Duodenal mucosa (tissue), 2 donors: ENCODE measurements around the gene CLDN8.

ENCODE experiments used
- H3K27ac ChIP-seq: one replicate; pipeline ENCODE4 v1.7.0; 2013; ENCODE audit warnings: low read depth, low read length
- H3K27me3 ChIP-seq, 2 donors: one replicate each; pipeline ENCODE4 v1.7.0; 2013; ENCODE audit warnings: low read length in 2 of 2, control low read depth in 1 of 2; ENCODE audit not compliant: insufficient read depth in 2 of 2, control insufficient read depth in 1 of 2
- H3K36me3 ChIP-seq, 2 donors: one replicate each; pipeline ENCODE4 v1.7.0; 2013; ENCODE audit warnings: low read length in 2 of 2, control low read depth in 1 of 2; ENCODE audit not compliant: insufficient read depth in 2 of 2, control insufficient read depth in 1 of 2
- H3K4me1 ChIP-seq, 2 donors: one replicate each; pipeline ENCODE4 v1.7.0; 2013; ENCODE audit warnings: low read length in 2 of 2, control low read depth in 1 of 2; ENCODE audit not compliant: insufficient read depth in 2 of 2, control insufficient read depth in 1 of 2
- H3K4me3 ChIP-seq, 2 donors: one replicate each; pipeline ENCODE4 v1.7.0; 2013; ENCODE audit warnings: low read length in 2 of 2, low read depth in 1 of 2
- H3K9ac ChIP-seq, 2 donors: one replicate each; pipeline ENCODE4 v1.7.0; 2013; ENCODE audit warnings: low read length in 2 of 2, low read depth in 1 of 2
- H3K9me3 ChIP-seq, 2 donors: one replicate each; pipeline ENCODE4 v1.7.0; 2013; ENCODE audit warnings: low read length in 2 of 2, control low read depth in 1 of 2; ENCODE audit not compliant: control insufficient read depth in 1 of 2

The CLDN8 gene

DNA sequence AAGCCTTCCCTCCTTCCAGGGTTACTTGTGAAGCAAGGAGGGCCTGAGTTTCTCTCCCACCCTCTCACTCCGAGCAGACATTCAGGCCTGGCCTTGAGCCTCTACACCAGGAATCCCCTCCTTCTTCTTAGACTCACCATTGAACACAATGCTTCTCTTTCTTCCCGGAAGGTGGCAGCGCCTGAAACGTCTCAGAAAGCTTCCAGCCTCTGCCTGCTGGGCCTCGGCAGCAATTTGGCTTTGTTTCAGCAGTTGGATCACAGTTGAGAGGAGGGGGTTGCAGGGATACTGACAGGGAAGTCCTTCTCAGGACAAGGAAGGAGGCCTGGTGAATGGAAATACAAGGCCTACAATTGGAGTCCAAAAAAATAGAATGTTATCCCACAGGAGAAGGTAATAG is 6.3 kb downstream of the CLDN8 start:
- no peaks in the 10 kb centered on the region for H3K27me3 ChIP-seq
- H3K9me3 ChIP-seq = no peaks in the 10 kb centered on the region
- H3K9ac ChIP-seq = no peak overlapping the region
- H3K27ac ChIP-seq = no peak overlapping the region
- no peak overlapping the region for H3K4me3 ChIP-seq
- no peaks in the 10 kb centered on the region for H3K36me3 ChIP-seq
- no peaks in the 10 kb centered on the region for H3K4me1 ChIP-seq

GRCh38 chr21:30207252-30207579 is 8.7 kb downstream of the CLDN8 start:
- Histone ChIP-seq H3K4me3 (no peak overlapping the region), H3K9ac (no peak overlapping the region), H3K4me1 (no peaks in the 10 kb centered on the region), H3K9me3 (no peaks in the 10 kb centered on the region), H3K27me3 (no peaks in the 10 kb centered on the region), H3K36me3 (no peaks in the 10 kb centered on the region), H3K27ac (no peak overlapping the region)

DNA sequence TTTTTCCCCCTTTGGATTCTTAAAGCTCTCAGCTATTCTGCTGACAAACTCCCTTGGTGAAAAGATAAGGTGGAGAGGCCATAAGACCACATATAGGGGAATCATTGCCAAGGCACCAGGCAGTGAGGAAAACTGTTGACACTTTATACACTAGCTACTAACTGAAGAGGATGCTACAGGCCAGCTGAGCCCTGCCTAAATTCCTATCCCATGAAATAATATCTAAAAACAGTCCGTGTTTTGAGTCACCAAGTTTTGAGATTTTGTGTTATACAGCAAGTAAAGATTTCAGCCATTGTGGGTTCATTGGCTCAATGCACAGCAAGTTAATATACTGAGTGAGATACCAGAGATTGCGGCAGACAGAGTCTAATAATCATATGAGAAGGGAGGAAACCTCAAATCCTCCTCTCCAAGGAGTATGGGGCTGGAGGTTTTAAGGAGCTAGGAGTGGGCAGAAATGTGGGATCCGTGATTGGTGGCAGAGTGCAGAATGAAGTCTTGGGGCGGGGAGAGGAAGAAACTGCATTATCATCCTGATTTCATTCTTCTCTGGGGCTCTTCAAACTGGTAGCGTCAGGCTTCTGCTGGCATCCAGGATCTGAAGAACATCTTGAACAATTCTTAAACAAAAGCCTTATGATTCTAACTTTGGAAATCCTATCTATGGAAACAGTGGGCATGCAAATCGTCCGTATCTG is 9.2 kb downstream of the CLDN8 start:
- H3K27ac ChIP-seq = no peak overlapping the region
- no peaks in the 10 kb centered on the region for H3K4me1 ChIP-seq
- no peaks in the 10 kb centered on the region for H3K36me3 ChIP-seq
- no peaks in the 10 kb centered on the region for H3K9me3 ChIP-seq
- H3K9ac ChIP-seq = no peak overlapping the region
- no peaks in the 10 kb centered on the region for H3K27me3 ChIP-seq
- H3K4me3 ChIP-seq = no peak overlapping the region

GRCh38 chr21:30200000-30200399 is 15.9 kb downstream of the CLDN8 start:
- Histone ChIP-seq H3K27ac (no peak overlapping the region), H3K9me3 (no peaks in the 10 kb centered on the region), H3K36me3 (no peaks in the 10 kb centered on the region), H3K27me3 (no peaks in the 10 kb centered on the region), H3K4me1 (no peaks in the 10 kb centered on the region), H3K4me3 (no peak overlapping the region), H3K9ac (no peak overlapping the region)

DNA sequence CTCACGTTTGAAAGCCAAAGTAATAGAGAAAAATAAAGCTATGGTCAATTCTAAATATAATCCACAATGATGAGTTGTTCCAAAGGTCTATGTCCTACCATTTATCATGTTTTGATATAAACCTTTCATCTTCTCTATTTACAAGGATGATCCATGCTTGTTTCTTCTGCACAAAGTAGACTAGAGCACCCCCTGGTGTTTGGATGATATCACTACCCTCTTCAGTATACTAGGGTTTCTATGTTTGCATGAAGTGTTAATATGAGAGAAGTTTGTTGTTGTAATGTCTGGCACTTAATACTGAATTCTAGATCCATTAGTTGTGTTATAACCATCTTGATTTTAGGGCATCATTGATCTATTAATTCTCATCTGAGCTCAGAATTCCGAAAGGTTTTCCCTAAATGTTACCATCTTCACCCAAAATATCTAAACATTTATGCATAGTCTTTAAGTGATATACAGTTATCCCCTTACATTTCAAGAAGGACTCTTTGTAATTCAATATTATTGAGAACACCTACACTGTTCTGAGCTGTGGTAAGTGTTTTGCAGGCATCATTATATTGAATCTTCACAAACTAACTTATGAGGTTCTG is 21.1 kb downstream of the CLDN8 start:
- Histone ChIP-seq H3K9ac (no peak overlapping the region), H3K36me3 (no peaks in the 10 kb centered on the region), H3K9me3 (peaks cover 0 to 3% of the 10 kb centered on the region in 2 donors), H3K27me3 (no peaks in the 10 kb centered on the region), H3K4me1 (no peaks in the 10 kb centered on the region), H3K4me3 (no peak overlapping the region), H3K27ac (no peak overlapping the region)

DNA sequence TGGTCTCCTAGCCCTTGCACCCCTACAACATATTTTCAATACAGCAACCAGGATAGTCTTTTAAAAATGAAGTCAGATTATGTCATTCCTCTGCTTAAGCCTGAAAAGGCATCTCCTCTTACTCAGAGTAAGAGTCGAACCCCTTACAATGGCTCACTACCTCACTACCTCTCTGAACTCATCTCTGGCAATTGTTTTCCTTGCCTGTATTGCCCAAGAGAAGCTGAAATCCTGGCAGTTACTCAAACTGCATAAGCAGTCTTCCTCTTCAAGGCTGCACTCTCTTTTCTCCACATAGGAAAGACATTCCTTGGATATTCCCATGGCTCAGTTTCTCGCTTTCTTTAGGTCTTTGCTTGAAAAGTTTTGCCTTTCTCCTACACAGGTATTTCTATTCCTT is 22.7 kb downstream of the CLDN8 start:
- Histone ChIP-seq H3K36me3 (no peaks in the 10 kb centered on the region), H3K9me3 (peaks cover 0 to 3% of the 10 kb centered on the region in 2 donors)

DNA sequence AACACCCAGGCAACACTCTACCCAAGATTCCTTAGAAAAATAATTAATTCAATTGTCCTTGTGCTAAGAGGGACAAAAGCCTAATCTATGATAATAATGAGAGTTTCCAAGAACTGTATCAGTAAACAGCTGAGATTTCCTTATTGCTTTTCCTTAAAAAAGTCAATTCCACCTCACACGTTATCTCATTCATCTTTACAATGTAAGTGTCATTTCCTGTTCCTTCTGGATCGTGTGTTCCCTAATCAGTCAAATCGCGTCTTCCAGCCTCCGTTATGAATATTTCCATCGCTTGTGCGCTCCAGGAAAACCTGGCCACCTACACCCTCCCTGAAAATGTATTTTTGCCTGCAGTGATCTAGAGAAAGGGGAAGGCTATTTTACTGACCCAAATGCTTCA is 25.3 kb downstream of the CLDN8 start:
- Histone ChIP-seq H3K36me3 (no peaks in the 10 kb centered on the region), H3K27ac (no peak overlapping the region), H3K4me3 (no peak overlapping the region), H3K9ac (no peak overlapping the region), H3K9me3 (peaks cover 0 to 3% of the 10 kb centered on the region in 2 donors), H3K27me3 (no peaks in the 10 kb centered on the region), H3K4me1 (no peaks in the 10 kb centered on the region)

More for the DNA sequence above, 22.7 kb downstream of the CLDN8 start:
- Histone ChIP-seq H3K27me3 (no peaks in the 10 kb centered on the region), H3K4me1 (no peaks in the 10 kb centered on the region), H3K9ac (no peak overlapping the region), H3K27ac (no peak overlapping the region), H3K4me3 (no peak overlapping the region)

DNA sequence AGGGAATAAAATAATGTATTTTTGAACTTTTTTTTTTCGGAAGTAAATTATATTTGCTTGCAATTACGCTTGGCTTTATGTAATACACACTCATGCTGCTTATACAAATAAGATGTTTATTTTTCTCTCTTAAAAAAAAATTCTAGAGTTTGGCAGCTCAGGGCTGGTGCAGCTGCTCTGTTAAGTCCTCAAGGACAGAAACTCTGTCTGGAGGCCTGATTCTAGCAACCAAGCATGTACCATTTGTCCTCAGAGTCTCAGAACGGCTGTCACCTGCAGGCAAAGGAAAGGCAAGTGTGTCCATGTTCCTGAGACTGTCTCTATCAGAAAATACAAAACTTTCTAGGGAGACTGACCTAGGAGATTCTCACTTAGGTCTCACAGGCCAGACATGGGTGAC is 26.1 kb downstream of the CLDN8 start:
- H3K27me3 ChIP-seq = no peaks in the 10 kb centered on the region
- H3K36me3 ChIP-seq = no peaks in the 10 kb centered on the region
- H3K4me3 ChIP-seq = no peak overlapping the region
- H3K4me1 ChIP-seq = no peaks in the 10 kb centered on the region
- H3K27ac ChIP-seq = no peak overlapping the region
- H3K9ac ChIP-seq = no peak overlapping the region
- peaks cover 0 to 3% of the 10 kb centered on the region in 2 donors for H3K9me3 ChIP-seq

DNA sequence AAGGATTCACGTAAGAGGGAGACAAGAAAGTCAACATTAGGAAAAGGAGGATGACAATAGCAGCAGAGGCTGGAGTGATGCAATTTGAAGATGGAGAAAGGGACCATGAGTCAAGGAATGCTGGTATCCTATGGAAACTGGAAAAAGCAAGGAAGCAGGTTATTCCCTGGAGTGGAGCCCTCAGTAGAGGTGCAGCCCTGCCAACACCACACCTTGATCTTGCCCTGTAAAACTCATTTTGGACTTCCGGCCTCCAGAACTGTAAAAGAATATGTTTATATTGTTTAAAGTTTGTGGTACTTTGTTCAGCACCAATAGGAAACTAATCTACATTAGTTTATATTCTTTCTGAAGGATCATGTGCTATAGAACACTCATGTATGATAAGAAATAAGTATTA is 29.7 kb downstream of the CLDN8 start:
- Histone ChIP-seq H3K36me3 (no peaks in the 10 kb centered on the region), H3K4me3 (no peak overlapping the region), H3K4me1 (no peaks in the 10 kb centered on the region), H3K9ac (no peak overlapping the region), H3K9me3 (peaks cover 0 to 3% of the 10 kb centered on the region in 2 donors), H3K27me3 (no peaks in the 10 kb centered on the region), H3K27ac (no peak overlapping the region)

DNA sequence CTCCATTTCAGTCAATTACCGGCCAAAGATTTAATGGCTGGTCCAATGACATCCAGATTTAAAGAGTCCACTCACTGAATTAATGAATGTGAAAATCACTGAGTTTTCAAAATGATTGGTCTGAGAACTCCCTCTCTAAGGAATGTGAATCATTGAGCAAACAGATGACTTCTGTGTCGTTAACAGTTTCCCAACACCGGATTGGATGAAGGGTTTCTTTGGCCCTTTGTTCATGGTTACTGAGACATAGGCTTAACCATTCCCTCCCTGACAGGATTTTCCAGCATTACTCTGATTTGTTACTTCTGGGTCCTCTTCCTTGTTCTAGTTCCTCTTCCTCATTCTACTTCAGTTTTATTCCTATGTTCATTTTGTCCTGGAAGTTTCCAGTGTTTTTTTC is 47.8 kb downstream of the CLDN8 start:
- Histone ChIP-seq H3K27me3 (no peaks in the 10 kb centered on the region), H3K36me3 (no peaks in the 10 kb centered on the region), H3K27ac (no peak overlapping the region), H3K9me3 (peaks cover 0 to 4% of the 10 kb centered on the region in 2 donors), H3K4me1 (no peaks in the 10 kb centered on the region), H3K4me3 (no peak overlapping the region), H3K9ac (no peak overlapping the region)
